Neuronal stem cell (in vitro differentiated cells): ENCODE data around the gene OR10A6.

Experiments used
- DNase-seq: peaks from one replicate; pipeline ENCODE4 v3.0.0-alpha.2; 2013; ENCODE audit warnings: low spot score
- H2AFZ ChIP-seq: one replicate; pipeline ENCODE4 v1.6.1; 2013; ENCODE audit warnings: mild to moderate bottlenecking, low read length, inconsistent platforms
- H2AK5ac ChIP-seq: 2 replicates; pipeline ENCODE4 v1.6.1; 2013; ENCODE audit warnings: low read depth, mild to moderate bottlenecking, inconsistent platforms, low read length, moderate library complexity, mixed read lengths
- H2BK120ac ChIP-seq: 2 replicates; pipeline ENCODE4 v1.6.1; 2013; ENCODE audit warnings: low read depth, mild to moderate bottlenecking, inconsistent platforms, low read length, moderate library complexity, mixed read lengths
- H2BK12ac ChIP-seq: one replicate; pipeline ENCODE4 v1.6.1; 2013; ENCODE audit warnings: low read length, inconsistent platforms
- H2BK15ac ChIP-seq: 2 replicates; pipeline ENCODE4 v1.6.1; 2013; ENCODE audit warnings: mild to moderate bottlenecking, low read length, inconsistent platforms, mixed read lengths
- H2BK5ac ChIP-seq: one replicate; pipeline ENCODE4 v1.6.1; 2013; ENCODE audit warnings: inconsistent platforms, mild to moderate bottlenecking, low read length, moderate library complexity
- H3K14ac ChIP-seq: one replicate; pipeline ENCODE4 v1.6.1; 2013; ENCODE audit warnings: low read length, inconsistent platforms
- H3K18ac ChIP-seq: 2 replicates; pipeline ENCODE4 v1.6.1; 2013; ENCODE audit warnings: low read length, inconsistent platforms
- H3K23ac ChIP-seq: 2 replicates; pipeline ENCODE4 v1.6.1; 2013; ENCODE audit warnings: low read depth, mild to moderate bottlenecking, mixed read lengths, low read length, inconsistent platforms; ENCODE audit not compliant: poor library complexity
- H3K27ac ChIP-seq: replicated peaks from 3 replicates; pipeline ENCODE4 v1.5.1; 2013; ENCODE audit warnings: low read length, inconsistent platforms
- H3K27me3 ChIP-seq, 3 experiments: 2 replicates each; pipeline ENCODE4 v1.6.1; 2013; ENCODE audit warnings: low read length in 3 of 3, mild to moderate bottlenecking in 2 of 3, inconsistent platforms in 1 of 3, low read depth in 1 of 3, mixed read lengths in 1 of 3, moderate library complexity in 1 of 3; ENCODE audit not compliant: control insufficient read depth in 3 of 3, insufficient read depth in 3 of 3
- H3K36me3 ChIP-seq, 2 donors: replicated peaks in 1 of 2; 2 replicates each; pipeline ENCODE4 v1.6.1; 2013; ENCODE audit warnings: low read length in 2 of 2; ENCODE audit not compliant: control insufficient read depth in 2 of 2, insufficient read depth in 2 of 2
- H3K4ac ChIP-seq: 2 replicates; pipeline ENCODE4 v1.6.1; 2013; ENCODE audit warnings: inconsistent platforms, mild to moderate bottlenecking, low read length, moderate library complexity
- H3K4me1 ChIP-seq, 2 donors: 1 replicate in 1 of 2; 2 replicates in 1 of 2; pipeline ENCODE4 v1.6.1; 2013; ENCODE audit warnings: low read length in 2 of 2, low read depth in 1 of 2; ENCODE audit not compliant: control insufficient read depth in 2 of 2, insufficient read depth in 1 of 2
- H3K4me2 ChIP-seq: one replicate; pipeline ENCODE4 v1.6.1; 2013; ENCODE audit warnings: mild to moderate bottlenecking, low read length, inconsistent platforms; ENCODE audit not compliant: insufficient read depth, poor library complexity, severe bottlenecking
- H3K4me3 ChIP-seq, 2 donors: 2 replicates each; pipeline ENCODE4 v1.5.1; 2013; ENCODE audit warnings: low read length in 2 of 2, mild to moderate bottlenecking in 2 of 2, inconsistent platforms in 1 of 2, moderate library complexity in 1 of 2
- H3K79me1 ChIP-seq: one replicate; pipeline ENCODE4 v1.6.1; 2013; ENCODE audit warnings: low read depth, mild to moderate bottlenecking, inconsistent platforms, low read length, moderate library complexity
- H3K9ac ChIP-seq: one replicate; pipeline ENCODE4 v1.6.1; 2013; ENCODE audit warnings: mild to moderate bottlenecking, low read depth, low read length, inconsistent platforms; ENCODE audit not compliant: poor library complexity
- H3K9me3 ChIP-seq, 2 donors: replicated peaks in 1 of 2; 2 replicates each; pipeline versions ENCODE3 to v1.6.1; 2013; ENCODE audit warnings: low read length in 2 of 2, mild to moderate bottlenecking in 2 of 2, inconsistent platforms in 1 of 2, low read depth in 1 of 2, mixed read lengths in 1 of 2, moderate library complexity in 1 of 2; ENCODE audit not compliant: control insufficient read depth in 2 of 2, insufficient read depth in 1 of 2
- H4K8ac ChIP-seq: one replicate; pipeline ENCODE4 v1.6.1; 2013; ENCODE audit warnings: low read depth, mild to moderate bottlenecking, inconsistent platforms, low read length, moderate library complexity
- H4K91ac ChIP-seq: one replicate; pipeline ENCODE4 v1.6.1; 2013; ENCODE audit warnings: low read length, low read depth, mild to moderate bottlenecking, inconsistent platforms; ENCODE audit not compliant: poor library complexity
- WGBS, 2 donors: extraction: QIAGEN DNeasy Blood & Tissue Kit; methylation state at CpG; one replicate each; pipeline ENCODE4 v1.1.7; 2013; ENCODE audit warnings: missing lambda C conversion rate in 2 of 2, mixed read lengths in 1 of 2; ENCODE audit not compliant: insufficient read length in 2 of 2, insufficient replicate concordance in 1 of 2; ENCODE audit errors: extremely low coverage in 2 of 2; 5-methylcytosine and 5-hydroxymethylcytosine counted together

OR10A6 gene

GRCh38 chr11:7967097-7967496 is 36.0 kb upstream of the OR10A6 start:
- Histone ChIP-seq H2AFZ (no peak overlapping the region), H4K91ac (no peak overlapping the region), H3K4ac (no peak overlapping the region), H3K4me1 (no peaks in the 10 kb centered on the region), H3K14ac (no peak overlapping the region), H4K8ac (no peak overlapping the region), H3K4me3 (no peak overlapping the region), H3K9ac (no peak overlapping the region), H2BK15ac (no peak overlapping the region), H2BK12ac (no peak overlapping the region), H3K9me3 (no peaks in the 10 kb centered on the region), H2BK120ac (no peak overlapping the region), H3K4me2 (no peak overlapping the region), H3K27me3 (peaks cover 0 to 31% (median 0%) of the 10 kb centered on the region in 3 experiments), H3K79me1 (no peaks in the 10 kb centered on the region), H3K23ac (no peak overlapping the region), H3K36me3 (no peaks in the 10 kb centered on the region), H2AK5ac (no peak overlapping the region), H2BK5ac (no peak overlapping the region), H3K27ac (no peak overlapping the region), H3K18ac (no peak overlapping the region)
- no peak for DNase-seq
- no CpG with 5 or more reads among the region's 1 CpG for WGBS, 2 donors

GRCh38 chr11:7965386-7965785 is 34.3 kb upstream of the OR10A6 start, which contains the start of gene NLRP10:
NLRP10 (minus strand) TSS chr11:7965447; CDS start chr11:7963495, 1,952 bp downstream.
- WGBS, 2 donors, result no CpG with 5 or more reads among the region's 1 CpG
- Histone ChIP-seq H3K23ac (no peak within 1 kb of the TSS), H3K4ac (no peak within 1 kb of the TSS), H3K9me3 (peaks cover 3% of the 10 kb centered on the region in 2 donors), H3K79me1 (no peaks in the 10 kb centered on the region), H2BK12ac (no peak within 1 kb of the TSS), H4K8ac (no peak within 1 kb of the TSS), H2BK15ac (no peak within 1 kb of the TSS), H2AK5ac (no peak within 1 kb of the TSS), H4K91ac (no peak within 1 kb of the TSS), H2BK120ac (no peak within 1 kb of the TSS), H3K9ac (no peak within 1 kb of the TSS), H3K14ac (no peak within 1 kb of the TSS), H3K18ac (no peak within 1 kb of the TSS), H3K27me3 (peaks cover 0 to 31% (median 0%) of the 10 kb centered on the region in 3 experiments), H3K36me3 (no peaks in the 10 kb centered on the region), H3K4me1 (no peaks in the 10 kb centered on the region), H2AFZ (peak within 1 kb of the TSS; percentile 4), H3K27ac (no peak within 1 kb of the TSS), H3K4me2 (no peak within 1 kb of the TSS), H3K4me3 (no peak within 1 kb of the TSS), H2BK5ac (no peak within 1 kb of the TSS)
- DNase-seq, result no peak

DNA sequence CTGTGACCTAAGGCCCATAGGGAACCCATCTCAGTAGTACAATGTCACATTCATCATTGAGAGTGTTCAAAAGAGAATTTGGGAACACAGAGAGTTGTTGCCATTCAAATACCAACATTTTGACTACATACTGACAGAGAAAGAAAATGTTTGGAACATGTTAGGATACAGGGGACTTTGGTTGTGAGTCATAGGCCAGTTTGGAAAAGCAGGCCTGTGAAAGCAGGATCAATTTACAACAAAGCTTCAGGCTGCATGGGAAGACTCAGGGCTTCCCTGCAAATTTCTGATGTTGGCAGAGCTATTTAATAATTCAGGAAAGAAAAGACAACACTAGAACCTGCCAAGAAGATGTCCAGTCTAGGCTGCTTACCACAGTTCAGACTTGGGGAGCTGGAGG is 33.8 kb upstream of the OR10A6 start:
- Histone ChIP-seq H3K14ac (no peak overlapping the region), H3K4me3 (no peak overlapping the region), H3K27me3 (peaks cover 0 to 28% (median 0%) of the 10 kb centered on the region in 3 experiments), H3K4ac (no peak overlapping the region), H3K4me1 (no peaks in the 10 kb centered on the region), H3K4me2 (no peak overlapping the region), H3K36me3 (no peaks in the 10 kb centered on the region), H3K9me3 (peaks cover 3% of the 10 kb centered on the region in 2 donors), H4K8ac (no peak overlapping the region), H3K18ac (no peak overlapping the region), H2AFZ (peak overlapping the region; percentile 4), H2BK12ac (no peak overlapping the region), H3K79me1 (no peaks in the 10 kb centered on the region), H3K9ac (no peak overlapping the region), H2BK5ac (no peak overlapping the region), H2BK15ac (no peak overlapping the region), H3K27ac (no peak overlapping the region), H2AK5ac (no peak overlapping the region), H2BK120ac (no peak overlapping the region), H4K91ac (no peak overlapping the region), H3K23ac (no peak overlapping the region)
- DNase-seq, result no peak

DNA sequence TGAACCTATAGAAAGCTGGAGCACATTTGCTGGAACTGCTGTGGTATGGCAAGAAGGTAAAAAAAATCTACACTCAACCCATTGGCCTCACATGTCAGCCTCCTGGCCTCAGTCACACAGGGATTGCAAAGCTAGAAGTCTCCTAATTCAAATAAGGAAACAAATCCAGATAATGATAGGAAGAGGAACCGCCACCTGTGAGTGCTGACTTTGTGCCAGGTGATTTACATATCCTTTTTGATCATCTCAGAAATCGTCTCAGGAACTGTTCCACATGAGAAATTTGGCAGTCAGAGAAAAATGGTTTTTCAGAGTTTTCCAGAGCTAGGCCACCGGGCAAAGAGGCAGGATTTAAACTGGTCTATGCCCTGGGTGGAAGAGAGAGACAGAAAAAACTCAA is 33.2 kb upstream of the OR10A6 start:
- H3K27ac ChIP-seq, result no peak overlapping the region
- H3K4me1 ChIP-seq, result no peaks in the 10 kb centered on the region
- no peak overlapping the region for H2BK12ac ChIP-seq
- no peak for DNase-seq
- no CpG with 5 or more reads among the region's 3 CpGs for WGBS, 2 donors
- no peak overlapping the region for H3K9ac ChIP-seq
- no peaks in the 10 kb centered on the region for H3K79me1 ChIP-seq
- no peak overlapping the region for H2BK120ac ChIP-seq
- H4K91ac ChIP-seq, result no peak overlapping the region
- peaks cover 0 to 24% (median 0%) of the 10 kb centered on the region in 3 experiments for H3K27me3 ChIP-seq
- no peak overlapping the region for H3K4me3 ChIP-seq
- H2BK15ac ChIP-seq, result no peak overlapping the region
- H3K18ac ChIP-seq, result no peak overlapping the region
- H2AK5ac ChIP-seq, result no peak overlapping the region
- no peak overlapping the region for H2BK5ac ChIP-seq
- H3K9me3 ChIP-seq, result peaks cover 3% of the 10 kb centered on the region in 2 donors
- no peaks in the 10 kb centered on the region for H3K36me3 ChIP-seq
- no peak overlapping the region for H4K8ac ChIP-seq
- no peak overlapping the region for H3K4ac ChIP-seq
- no peak overlapping the region for H2AFZ ChIP-seq
- H3K23ac ChIP-seq, result no peak overlapping the region
- no peak overlapping the region for H3K4me2 ChIP-seq
- no peak overlapping the region for H3K14ac ChIP-seq
